Esophagus muscularis mucosa (tissue), 4 donors: ENCODE data around the gene PLXNA4. TPM values are rescaled to one million over a fixed set of nuclear protein-coding genes. Genes with fewer than 3 reads are reported as not detected.

Experiments
- DNase-seq: peaks from one replicate; pipeline ENCODE4 v3.0.0-alpha.2; 2017; ENCODE audit errors: extremely low spot score
- H3K27ac ChIP-seq, 4 donors: fragments of 200-600 bp; sonication (generic); replicated peaks in 1 of 4; 1 replicate in 3 of 4; 2 replicates in 1 of 4; pipeline ENCODE4 v1.5.1; 2016 to 2019; ENCODE audit warnings: mild to moderate bottlenecking in 1 of 4
- H3K27me3 ChIP-seq, 4 donors: fragments of 200-600 bp; sonication (generic); one replicate each; pipeline versions ENCODE4 v1.5.1 to v1.6.0; 2016 to 2019
- H3K36me3 ChIP-seq, 4 donors: fragments of 200-600 bp; sonication (generic); one replicate each; pipeline ENCODE4 v1.5.1; 2016 to 2019
- H3K4me1 ChIP-seq, 4 donors: fragments of 200-600 bp; sonication (generic); one replicate each; pipeline ENCODE4 v1.5.1; 2016 to 2019
- H3K4me3 ChIP-seq, 4 donors: fragments of 200-600 bp; sonication (generic); 1 replicate in 2 of 4; 2 replicates in 2 of 4; pipeline ENCODE4 v1.5.1; 2016 to 2019; ENCODE audit warnings: mild to moderate bottlenecking in 4 of 4, moderate library complexity in 1 of 4
- H3K9me3 ChIP-seq, 4 donors: fragments of 200-600 bp; sonication (generic); 1 replicate in 3 of 4; 2 replicates in 1 of 4; pipeline ENCODE4 v1.5.1; 2016 to 2019
- CTCF ChIP-seq, 3 experiments: fragments of 200-600 bp in 2 of 3; fragments of 450-650 bp in 1 of 3; sonication (generic) in 2 of 3; IDR thresholded peaks; one replicate each; pipeline ENCODE4 v1.5.1; 2017 to 2019; ENCODE audit warnings: antibody characterized with exemption in 3 of 3, mild to moderate bottlenecking in 2 of 3, moderate library complexity in 1 of 3
- EP300 ChIP-seq: sonication (generic); formaldehyde crosslinking; IDR thresholded peaks from one replicate; pipeline ENCODE4 v1.6.1; 2017; ENCODE audit warnings: antibody characterized with exemption
- POLR2A ChIP-seq: fragments of 450-650 bp; IDR thresholded peaks from one replicate; pipeline ENCODE4 v1.6.1; 2017; ENCODE audit warnings: antibody characterized with exemption, moderate library complexity, mild to moderate bottlenecking, low read depth
- POLR2AphosphoS5 ChIP-seq, 2 donors: sonication (generic); formaldehyde crosslinking; IDR thresholded peaks; one replicate each; pipeline ENCODE4 v1.6.1; 2017; ENCODE audit warnings: antibody characterized with exemption in 2 of 2
- WGBS: methylation state at CpG from one replicate; pipeline ENCODE4 v1.1.5; 2018; 5-methylcytosine and 5-hydroxymethylcytosine counted together
- intact Hi-C: fragments of 100-400 bp; cut with DNase I; formaldehyde crosslinking; loops from one replicate; pipeline ENCODE4 v1.15.1; 2023
- total RNA-seq, 4 donors: library from RNA; depleted of rRNA; stranded (reverse); fragments of >200 nt; gene quantifications; one replicate each; pipeline versions ENCODE4 v1.1.0 to v1.2.1, GENCODE V29; 2016

Gene PLXNA4
- total RNA-seq, 4 donors from 2014 or later: 5.0 to 9.5 (median 6.6) TPM

GRCh38 chr7:132410385-132410784 is 165.9 kb downstream of the PLXNA4 start:
- Histone ChIP-seq H3K4me1 (peaks cover 17 to 25% (median 20%) of the 10 kb centered on the region in 4 donors), H3K27ac (peak overlapping the region in 2 of 4 donors; percentile 4), H3K4me3 (no peak overlapping the region), H3K27me3 (no peaks in the 10 kb centered on the region), H3K36me3 (no peaks in the 10 kb centered on the region), H3K9me3 (no peaks in the 10 kb centered on the region)
- intact Hi-C loops: no loop called here
- DNase-seq: no peak
- no peak for TF ChIP-seq POLR2AphosphoS5 (IDR thresholded peaks at IDR 0.05)
- TF ChIP-seq POLR2A: no peak
- no peak for TF ChIP-seq EP300
- TF ChIP-seq CTCF (IDR thresholded peaks at IDR 0.05): no peak
- WGBS: 35% methylated on average over 6 of the region's 7 CpGs

DNA sequence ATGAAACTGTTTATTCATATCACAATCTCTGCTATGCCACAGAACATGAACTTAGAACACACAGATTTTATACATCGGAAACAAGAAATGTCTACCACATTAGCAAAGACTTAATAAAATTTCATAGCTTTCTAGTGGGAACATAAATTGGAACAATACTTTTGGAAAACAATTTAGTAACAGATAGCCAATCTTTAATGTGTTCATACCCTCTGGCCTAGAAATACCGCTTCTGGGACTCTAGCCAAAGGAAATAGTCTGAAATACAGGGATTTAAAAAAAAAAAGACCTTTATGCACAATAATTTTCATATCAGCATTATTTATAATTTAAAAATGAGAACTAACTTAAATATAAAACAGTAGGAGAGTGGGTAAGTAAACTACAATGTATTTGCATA is 168.5 kb downstream of the PLXNA4 start:
- Histone ChIP-seq H3K27me3 (no peaks in the 10 kb centered on the region), H3K36me3 (no peaks in the 10 kb centered on the region), H3K27ac (no peak overlapping the region), H3K4me1 (peaks cover 29 to 37% (median 33%) of the 10 kb centered on the region in 4 donors), H3K9me3 (no peaks in the 10 kb centered on the region), H3K4me3 (no peak overlapping the region)
- TF ChIP-seq CTCF (IDR thresholded peaks at IDR 0.05) (no peak), POLR2A (no peak), EP300 (no peak), POLR2AphosphoS5 (IDR thresholded peaks at IDR 0.05) (no peak)
- no peak for DNase-seq
- intact Hi-C loops: no loop called here
- 67% methylated on average over 2 of the region's 2 CpGs for WGBS

GRCh38 chr7:132406039-132406438 is 170.2 kb downstream of the PLXNA4 start:
- TF ChIP-seq CTCF (IDR thresholded peaks at IDR 0.05): no peak
- TF ChIP-seq POLR2A: no peak
- TF ChIP-seq EP300: no peak
- TF ChIP-seq POLR2AphosphoS5 (IDR thresholded peaks at IDR 0.05): no peak
- no peaks in the 10 kb centered on the region for H3K36me3 ChIP-seq

GRCh38 chr7:132404261-132404660 is 172.0 kb downstream of the PLXNA4 start:
- no peak for TF ChIP-seq POLR2A
- no peak for TF ChIP-seq EP300
- no peak for TF ChIP-seq POLR2AphosphoS5 (IDR thresholded peaks at IDR 0.05)
- no peak for TF ChIP-seq CTCF (IDR thresholded peaks at IDR 0.05)
- 92% methylated on average over 3 of the region's 3 CpGs for WGBS
- no peaks in the 10 kb centered on the region for H3K9me3 ChIP-seq
- no peak overlapping the region for H3K4me3 ChIP-seq
- no peaks in the 10 kb centered on the region for H3K36me3 ChIP-seq
- peaks cover 39 to 51% (median 49%) of the 10 kb centered on the region in 4 donors for H3K4me1 ChIP-seq
- intact Hi-C loops: no loop called here
- H3K27ac ChIP-seq: peak overlapping the region; percentile 70 to 84 (median 78)
- DNase-seq: no peak
- H3K27me3 ChIP-seq: no peaks in the 10 kb centered on the region

More at GRCh38 chr7:132406039-132406438, 170.2 kb downstream of the PLXNA4 start:
- Histone ChIP-seq H3K27ac (no peak overlapping the region), H3K4me1 (peaks cover 44 to 47% (median 45%) of the 10 kb centered on the region in 4 donors), H3K9me3 (no peaks in the 10 kb centered on the region), H3K4me3 (no peak overlapping the region), H3K27me3 (no peaks in the 10 kb centered on the region)
- no peak for DNase-seq
- 99% methylated on average over 4 of the region's 4 CpGs for WGBS
- intact Hi-C loops: no loop called here

DNA sequence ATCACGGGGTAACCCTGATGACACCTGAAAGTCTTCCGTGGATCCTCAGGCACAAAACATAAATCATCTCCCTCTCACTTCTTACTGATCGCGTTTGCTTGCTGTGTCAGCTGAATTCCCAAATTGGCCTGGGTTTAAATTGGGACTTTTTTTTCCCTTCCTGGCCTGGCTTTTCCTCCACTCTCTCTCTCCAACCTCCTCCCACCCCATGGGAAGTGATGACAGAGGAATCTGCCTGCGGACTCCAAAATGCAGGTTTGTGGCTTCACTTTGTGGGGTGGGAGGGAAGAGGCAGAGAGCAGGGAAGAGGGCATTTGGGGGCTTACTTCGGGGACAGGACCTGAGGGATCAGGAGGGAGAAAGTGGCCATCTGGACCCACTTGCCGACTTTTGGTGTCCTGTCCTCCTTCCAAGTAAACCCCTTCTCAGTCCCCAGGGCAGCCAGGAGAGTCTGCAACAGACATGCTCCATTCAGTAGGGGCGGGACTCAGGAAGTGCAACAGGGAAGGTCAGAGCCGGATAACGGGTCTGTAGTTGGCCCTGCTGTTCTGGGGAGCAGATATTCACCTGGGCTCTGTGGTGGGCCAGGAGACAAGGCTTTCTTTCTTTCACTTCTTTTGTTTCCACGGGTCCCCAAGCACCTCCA is 172.7 kb downstream of the PLXNA4 start:
- H3K27ac ChIP-seq: peak overlapping the region; percentile 70 to 84 (median 78)
- intact Hi-C loops: no loop called here
- H3K27me3 ChIP-seq: no peaks in the 10 kb centered on the region
- no peak for DNase-seq
- no peaks in the 10 kb centered on the region for H3K36me3 ChIP-seq
- H3K4me1 ChIP-seq: peaks cover 40 to 58% (median 54%) of the 10 kb centered on the region in 4 donors
- H3K4me3 ChIP-seq: peak overlapping the region in 1 of 4 donors; percentile 13
- 50% methylated on average over 11 of the region's 11 CpGs for WGBS
- H3K9me3 ChIP-seq: no peaks in the 10 kb centered on the region
- TF ChIP-seq EP300: no peak
- TF ChIP-seq POLR2A: no peak
- TF ChIP-seq CTCF (IDR thresholded peaks at IDR 0.05): no peak
- no peak for TF ChIP-seq POLR2AphosphoS5 (IDR thresholded peaks at IDR 0.05)
